Measurements from ENCODE around the gene RNF151.

DNA sequence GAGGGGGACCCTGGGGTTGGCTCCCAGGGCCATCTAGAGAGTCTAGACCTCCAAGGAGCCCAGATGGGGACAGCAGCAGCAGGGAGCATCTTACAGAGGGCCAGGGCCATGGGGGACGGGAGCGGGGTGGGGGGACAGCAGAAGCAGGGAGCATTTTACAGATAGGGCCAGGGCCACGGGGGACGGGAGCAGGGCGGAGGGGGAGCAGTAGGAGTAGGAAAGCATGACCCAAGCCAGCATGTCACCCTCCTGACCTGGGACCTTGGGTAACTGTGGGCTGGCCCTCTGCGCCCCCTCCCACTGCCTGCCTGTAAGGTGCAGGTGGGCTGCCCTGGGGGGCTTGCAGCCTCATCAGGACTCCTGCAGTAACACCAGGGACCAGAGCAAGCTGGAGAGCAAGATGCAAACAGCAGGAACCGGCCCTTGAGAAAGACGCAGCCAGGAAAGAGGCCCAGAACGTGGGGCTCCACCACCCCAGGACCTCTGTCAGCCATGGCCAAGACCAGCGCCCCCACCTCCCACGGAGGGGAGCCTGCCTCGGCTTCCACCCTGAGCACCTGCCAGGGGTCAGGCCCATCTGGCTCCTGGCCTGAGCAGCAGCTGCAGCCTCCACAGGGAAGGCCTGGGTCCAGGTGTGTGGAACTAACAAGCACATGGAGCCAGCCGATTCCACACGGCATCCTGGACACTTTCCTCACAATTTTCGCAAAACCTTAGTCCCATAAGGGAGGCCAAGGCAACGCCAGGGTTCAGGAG lies 40.6 kb downstream of the RNF151 start:
- TF ChIP-seq CTCF (IDR thresholded peaks at IDR 0.05; ENCODE audit: insufficient read depth, low read depth, low read length) (no peak), EZH2 (IDR thresholded peaks at IDR 0.05; ENCODE audit: insufficient read depth, low read length) (no peak)

All from astrocyte (in vitro differentiated cells and primary cell).